Activated CD4-positive, alpha-beta T cell treated with anti-CD3 and anti-CD28 coated beads, Interleukin-2, amount 50 U/mL, for 48 hours (primary cell): ENCODE measurements around the gene AGAP2.

Source experiments
- DNase-seq, 2 experiments: peaks; one replicate each; pipeline ENCODE4 v3.0.0-alpha.2; 2020

AGAP2 gene

GRCh38 chr12:57752668-57753000 lies 14.1 kb upstream of the AGAP2 start:
- no peak for DNase-seq

DNA sequence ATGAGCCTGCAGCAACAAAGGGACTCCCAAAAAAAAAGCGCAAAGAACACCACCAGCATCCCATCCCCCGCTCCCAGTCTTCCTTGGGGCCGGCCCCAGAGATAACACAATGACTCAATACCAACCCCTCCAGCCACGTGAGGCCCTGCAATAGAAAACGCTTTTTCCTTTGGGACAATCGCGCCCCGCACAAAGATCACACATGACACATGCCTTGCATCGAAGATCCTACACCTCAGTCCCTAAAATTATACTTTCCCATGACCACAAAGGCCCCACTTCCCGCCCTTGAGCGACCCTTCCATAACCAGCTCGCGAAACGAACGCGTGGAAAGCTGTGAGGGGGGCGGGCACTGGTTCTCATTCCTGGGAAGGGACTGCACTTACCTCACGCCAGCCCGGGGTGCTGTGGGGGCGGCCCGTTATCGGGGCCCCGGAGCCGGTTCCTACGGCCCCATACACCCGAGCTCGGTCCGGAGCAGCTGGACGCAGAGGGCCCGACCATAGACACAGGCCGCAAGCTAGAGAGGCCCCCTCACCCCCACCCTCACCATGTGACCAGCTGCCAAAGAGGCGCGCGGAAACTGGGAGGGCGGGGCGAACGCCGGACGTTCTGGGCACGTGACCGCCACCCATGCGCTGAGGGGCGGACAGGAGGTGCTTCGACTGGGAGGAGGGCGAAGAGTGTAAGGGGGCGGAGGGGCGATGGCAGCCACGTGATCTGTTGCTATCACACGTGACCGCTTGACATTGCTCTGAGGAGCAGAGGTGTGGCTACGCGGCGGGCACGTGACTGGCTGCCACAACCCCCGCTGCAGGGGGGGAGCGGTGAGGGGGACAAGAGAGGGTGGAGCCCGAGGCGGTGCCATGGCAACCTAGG lies 13.5 kb upstream of the AGAP2 start, which contains the start of gene CDK4:
Gene CDK4, minus strand, starts transcription at position 523 of the 880 bp plus-strand sequence. CDS start 593 bp downstream, outside the sequence.
- peak; percentile 98 to 99 for DNase-seq

DNA sequence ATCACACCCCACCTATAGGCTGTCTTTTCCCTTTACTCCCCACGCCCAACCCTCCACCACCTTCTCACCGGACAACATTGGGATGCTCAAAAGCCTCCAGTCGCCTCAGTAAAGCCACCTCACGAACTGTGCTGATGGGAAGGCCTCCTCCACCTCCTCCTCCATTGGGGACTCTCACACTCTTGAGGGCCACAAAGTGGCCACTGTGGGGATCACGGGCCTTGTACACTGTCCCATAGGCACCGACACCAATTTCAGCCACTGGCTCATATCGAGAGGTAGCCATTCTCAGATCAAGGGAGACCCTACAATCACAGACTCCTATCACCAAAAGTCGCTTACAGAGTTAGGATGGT lies 12.9 kb upstream of the AGAP2 start:
- no peak for DNase-seq

DNA sequence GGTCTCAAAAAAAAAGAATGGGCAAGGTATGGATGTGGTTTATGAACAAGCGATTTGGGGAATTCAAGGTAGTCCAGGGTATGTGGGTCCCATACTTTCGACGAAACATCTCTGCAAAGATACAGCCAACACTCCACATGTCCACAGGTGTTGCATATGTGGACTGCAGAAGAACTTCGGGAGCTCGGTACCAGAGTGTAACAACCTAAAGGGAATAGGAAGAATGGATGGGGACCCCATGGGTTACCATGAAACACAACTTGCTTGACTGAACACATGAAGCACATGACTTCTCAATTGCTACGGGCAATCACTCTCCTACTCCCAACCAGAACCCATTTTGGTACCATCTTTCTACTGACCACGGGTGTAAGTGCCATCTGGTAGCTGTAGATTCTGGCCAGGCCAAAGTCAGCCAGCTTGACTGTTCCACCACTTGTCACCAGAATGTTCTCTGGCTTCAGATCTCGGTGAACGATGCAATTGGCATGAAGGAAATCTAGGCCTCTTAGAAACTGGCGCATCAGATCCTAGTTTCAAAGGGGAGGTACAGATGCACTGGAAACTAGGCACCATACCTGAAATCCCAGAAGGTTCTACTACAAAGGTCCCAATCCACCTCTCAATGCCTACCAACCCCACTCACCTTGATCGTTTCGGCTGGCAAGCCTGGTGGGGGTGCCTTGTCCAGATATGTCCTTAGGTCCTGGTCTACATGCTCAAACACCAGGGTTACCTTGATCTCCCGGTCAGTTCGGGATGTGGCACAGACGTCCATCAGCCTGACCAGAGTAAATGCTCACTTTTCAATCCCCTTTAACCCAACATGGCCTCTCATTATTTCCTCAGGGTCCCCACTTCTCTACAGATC lies 12.3 kb upstream of the AGAP2 start:
- DNase-seq, result no peak

- no peak for DNase-seq
These were observed 10.5 kb upstream of the AGAP2 start for GRCh38 chr12:57749061-57749460.

- DNase-seq, result no peak
These were observed 7.5 kb upstream of the AGAP2 start for GRCh38 chr12:57746025-57746424.

DNA sequence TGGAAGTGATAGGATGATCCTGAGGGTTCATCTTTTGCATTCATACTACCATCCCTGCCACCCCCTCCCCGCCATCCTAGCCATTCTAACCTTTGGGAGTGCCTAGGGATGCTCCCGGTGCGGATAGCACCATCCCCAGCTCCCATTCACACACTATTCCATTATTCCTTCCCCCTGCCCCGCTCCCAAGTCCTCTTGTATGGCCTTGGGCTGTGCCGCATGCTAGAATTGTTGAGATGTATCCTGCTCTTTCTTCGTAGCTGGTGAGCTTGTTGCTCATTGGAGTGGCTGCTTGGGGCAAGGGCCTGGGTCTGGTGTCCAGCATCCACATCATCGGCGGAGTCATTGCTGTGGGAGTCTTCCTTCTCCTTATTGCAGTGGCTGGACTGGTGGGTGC lies 6.9 kb upstream of the AGAP2 start:
- DNase-seq, result peak in 1 of 2 experiments; percentile 25

- DNase-seq, result peak; percentile 95 to 96
These were observed 6.4 kb upstream of the AGAP2 start, which contains the start of gene TSPAN31 for GRCh38 chr12:57744777-57745484. TSS of gene TSPAN31 (plus strand) at chr12:57745039. CDS start at chr12:57745155, 116 bp downstream.

GRCh38 chr12:57744194-57744776 lies 5.7 kb upstream of the AGAP2 start:
- DNase-seq, result peak; percentile 80 to 82

DNA sequence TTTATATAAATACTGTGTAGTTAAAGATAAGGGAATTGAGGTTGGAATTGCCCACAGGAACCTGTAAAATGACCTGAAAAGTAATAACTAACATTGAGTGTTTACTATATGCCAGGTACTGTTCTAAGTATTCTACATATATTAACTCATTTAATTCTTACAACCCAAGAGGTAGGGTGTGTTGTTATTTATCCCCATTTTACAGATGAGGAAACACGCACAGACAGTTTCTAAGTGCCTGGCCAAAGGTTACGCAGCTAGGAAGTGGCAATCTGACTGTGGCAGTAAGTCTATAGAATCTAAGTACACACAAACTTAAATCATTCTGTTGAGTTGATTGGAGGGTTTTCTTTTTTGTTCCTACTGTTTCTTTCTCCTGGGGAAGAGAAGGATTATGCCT lies 5.2 kb upstream of the AGAP2 start:
- no peak for DNase-seq

- DNase-seq, result peak; percentile 81 to 83
These were observed 3.5 kb upstream of the AGAP2 start for GRCh38 chr12:57741844-57742738.

DNA sequence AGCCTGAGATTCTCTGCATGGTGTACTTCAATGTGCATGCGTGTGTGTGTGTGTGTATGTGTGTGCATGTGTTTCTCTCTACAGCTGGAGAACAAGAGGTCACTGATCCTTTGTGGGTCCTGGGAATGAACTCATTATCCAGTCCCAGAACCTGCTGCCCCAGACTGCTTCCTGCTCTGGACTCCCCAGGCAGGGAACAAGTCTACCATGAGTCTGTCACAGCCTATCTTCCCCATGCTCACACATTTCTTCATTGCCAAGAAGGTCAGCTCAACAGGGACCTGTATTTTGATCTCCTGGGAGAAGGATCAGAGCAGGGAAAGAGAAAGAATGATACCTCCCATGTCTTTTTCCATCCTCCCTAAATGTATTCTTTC lies 2.9 kb upstream of the AGAP2 start:
- DNase-seq, result no peak

GRCh38 chr12:57740656-57741412 lies 2.3 kb upstream of the AGAP2 start:
- DNase-seq, result peak; percentile 71 to 80

DNA sequence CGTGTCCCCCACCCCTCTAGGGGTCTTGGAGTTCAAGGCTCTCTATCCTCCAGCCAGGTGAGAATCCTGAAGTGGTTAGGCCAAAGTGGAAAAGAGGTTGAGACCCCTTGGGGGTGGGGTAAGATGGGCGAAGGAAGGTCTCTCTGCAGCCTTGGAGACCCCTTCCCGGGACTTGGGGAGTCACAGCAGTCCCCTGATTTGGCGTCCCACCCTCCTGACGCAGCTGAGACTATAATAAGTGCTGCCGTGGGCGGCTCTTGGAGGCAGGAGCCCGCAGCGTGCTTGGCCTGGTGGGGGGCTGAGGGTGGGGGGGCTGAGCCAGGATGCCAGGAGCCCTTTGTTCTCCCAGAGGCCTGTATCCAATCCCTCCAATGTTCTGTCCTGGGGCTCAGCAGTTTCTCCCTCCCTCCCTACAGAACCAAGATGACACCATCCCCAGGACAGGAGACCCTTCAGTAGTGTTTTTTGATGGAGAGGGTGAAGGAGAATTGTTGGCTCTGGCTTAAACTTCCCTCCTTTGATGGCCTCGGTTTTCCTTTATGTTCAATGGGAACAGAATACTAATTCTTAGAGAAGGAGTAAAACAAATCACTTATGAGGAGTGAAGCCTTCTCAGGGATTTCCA lies 1.5 kb upstream of the AGAP2 start:
- no peak for DNase-seq

DNA sequence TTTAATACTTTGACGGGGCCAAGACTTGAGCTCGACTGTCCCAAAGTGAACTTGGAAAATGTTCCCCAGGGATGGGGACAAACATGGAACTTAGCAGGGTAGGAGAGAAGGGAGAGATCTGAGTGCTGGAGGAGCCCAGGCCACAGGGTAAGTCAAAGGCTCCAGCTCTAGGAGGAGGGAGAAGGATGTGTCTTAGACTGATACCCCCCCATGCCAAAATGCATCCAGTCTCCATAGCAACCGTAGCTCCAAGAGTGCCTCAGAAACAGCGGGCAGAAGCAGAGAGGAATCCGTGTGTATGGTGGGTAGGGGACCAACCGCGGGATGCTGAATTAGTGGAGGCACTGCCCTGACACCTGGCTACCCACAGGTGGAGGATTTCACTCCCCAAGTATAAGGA lies 845 bp upstream of the AGAP2 start:
- DNase-seq, result no peak

DNA sequence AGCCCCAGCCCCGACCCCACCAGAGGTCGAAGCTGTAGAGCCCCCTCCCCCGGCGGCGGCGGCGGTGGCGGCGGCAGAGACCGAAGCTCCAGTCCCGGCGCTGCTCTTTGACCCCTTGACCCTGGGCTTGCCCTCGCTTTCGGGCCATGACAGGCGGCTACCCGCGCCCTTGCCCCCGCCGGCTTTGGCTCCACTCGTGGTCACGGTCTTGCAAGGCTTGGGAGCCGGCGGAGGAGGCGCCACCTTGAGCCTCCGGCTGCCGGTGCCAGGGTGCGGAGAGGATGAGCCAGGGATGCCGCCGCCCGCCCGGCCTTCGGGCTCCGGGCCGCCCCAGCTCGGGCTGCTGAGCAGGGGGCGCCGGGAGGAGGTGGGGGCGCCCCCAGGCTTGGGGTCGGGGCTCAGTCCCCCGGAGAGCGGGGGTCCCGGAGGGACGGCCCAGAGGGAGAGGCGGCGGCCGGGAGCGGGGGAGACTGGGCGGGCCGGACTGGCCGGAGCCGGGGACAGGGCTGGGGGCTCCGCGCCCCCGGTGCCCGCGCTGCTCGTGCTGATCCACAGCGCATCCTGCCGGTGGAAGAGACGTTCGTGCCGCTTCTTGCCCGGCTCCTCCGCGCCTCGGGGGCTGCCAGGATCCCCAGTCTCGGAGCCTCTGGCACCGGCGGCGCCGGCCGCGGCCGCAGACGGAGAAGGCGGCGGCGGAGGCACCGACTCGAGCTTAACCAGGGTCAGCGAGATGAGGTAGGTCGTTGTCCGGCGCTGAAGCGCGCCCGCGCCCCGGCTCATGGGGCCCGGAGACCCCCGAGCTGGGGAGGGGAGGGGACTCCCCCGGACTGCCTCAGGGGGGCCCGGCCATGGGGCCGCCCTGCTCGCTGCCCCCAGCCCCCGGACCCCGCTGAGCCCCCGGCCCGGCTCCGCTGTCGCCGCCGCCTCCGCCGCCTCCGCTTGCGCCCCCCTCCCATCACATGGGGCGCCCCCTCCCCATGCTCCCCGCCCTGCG lies 778 bp downstream of the AGAP2 start:
- DNase-seq, result no peak

- DNase-seq, result no peak
These were observed 1.6 kb downstream of the AGAP2 start for GRCh38 chr12:57736741-57737466.

DNA sequence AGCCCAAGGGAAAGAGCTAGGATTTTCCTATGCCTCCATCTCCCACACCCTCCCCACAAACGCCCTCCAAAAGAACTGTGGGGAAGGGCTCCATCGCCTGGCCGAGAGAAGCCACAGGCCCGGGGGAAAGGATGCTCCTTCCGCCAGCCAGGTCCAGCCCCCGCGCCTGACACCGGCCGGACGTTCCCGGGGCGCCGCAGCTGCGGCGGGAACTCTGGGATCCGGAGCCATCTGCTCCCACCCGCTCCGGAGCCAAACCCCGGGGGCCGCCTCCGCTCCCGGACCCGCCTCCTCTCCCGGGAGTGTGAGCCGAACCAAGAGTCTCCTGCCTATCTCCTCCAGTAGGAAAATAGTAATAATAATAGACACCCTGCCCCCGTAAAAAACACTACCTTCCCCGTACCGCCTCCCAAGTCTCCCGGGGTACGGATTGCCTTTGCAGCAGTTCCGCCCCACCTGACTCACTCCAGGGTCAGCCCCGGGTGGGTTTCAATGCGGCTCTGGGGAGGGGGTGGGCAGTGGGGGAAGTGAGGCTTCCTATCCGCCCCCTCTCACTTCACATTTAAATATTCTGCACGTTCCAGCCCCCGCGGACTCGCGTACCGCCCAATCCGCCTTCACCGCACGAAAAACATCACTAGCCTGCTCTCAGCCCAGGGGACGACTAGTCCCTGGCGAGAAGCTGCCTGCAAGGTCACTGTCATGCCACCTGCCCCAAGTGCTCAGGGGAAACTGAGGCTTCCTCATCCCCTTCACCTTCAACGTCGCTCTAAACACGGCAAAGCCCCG lies 2.4 kb downstream of the AGAP2 start:
- no peak for DNase-seq
